HepG2 (cell line): ENCODE results near the gene NOTUM. TPM values are rescaled to one million over a fixed set of nuclear protein-coding genes. Genes with fewer than 3 reads are reported as not detected.
A peak's percentile ranks its signal among the peaks of the same experiment; 100 is the strongest.

ENCODE experiments used
- ETV5 ChIP-seq: IDR thresholded peaks from 2 replicates; pipeline ENCODE4 v1.6.1; 2018; ENCODE audit warnings: missing biosample characterization, missing genetic modification reagents, inconsistent platforms, borderline replicate concordance
- IKZF4 ChIP-seq: sonication (generic); formaldehyde crosslinking; IDR thresholded peaks from 2 replicates; pipeline ENCODE4 v1.5.1; 2020; ENCODE audit warnings: borderline replicate concordance, mild to moderate bottlenecking, low read depth, missing genetic modification reagents; ENCODE audit errors: not compliant biosample characterization
- MTA1 ChIP-seq: sonication (generic); formaldehyde crosslinking; IDR thresholded peaks from 2 replicates; pipeline ENCODE4 v1.4.0; 2020; ENCODE audit warnings: missing genetic modification reagents, mild to moderate bottlenecking, borderline replicate concordance
- ZNF20 ChIP-seq: sonication (generic); formaldehyde crosslinking; IDR thresholded peaks from 2 replicates; pipeline ENCODE4 v1.4.0; 2020; ENCODE audit warnings: mild to moderate bottlenecking, moderate library complexity, missing genetic modification reagents
- ZNF263 ChIP-seq: sonication (generic); formaldehyde crosslinking; IDR thresholded peaks from 2 replicates; pipeline ENCODE4 v1.4.0; 2020; ENCODE audit warnings: missing genetic modification reagents
- ZNF83 ChIP-seq: sonication (generic); formaldehyde crosslinking; IDR thresholded peaks from 2 replicates; pipeline ENCODE4 v1.4.0; 2020; ENCODE audit warnings: missing genetic modification reagents, mild to moderate bottlenecking, borderline replicate concordance
- polyA plus RNA-seq, 8 experiments: library from polyadenylated mRNA; depleted of rRNA in 3 of 8; stranded (reverse) in 7 of 8; unstranded in 1 of 8; fragments of >200 nt; fragmentation: Illumina TruSeq in 4 of 8; extraction: Trizol in 4 of 8; gene quantifications; 2 replicates each; pipeline versions ENCODE4 v1.2.1 to v1.2.3, GENCODE V29; 2011 to 2016; ENCODE audit warnings: low read depth in 4 of 8, missing spikeins in 1 of 8, mixed read lengths in 1 of 8; ENCODE audit not compliant: insufficient read depth in 1 of 8
- total RNA-seq, 5 experiments: library from RNA; depleted of rRNA; stranded (reverse); fragments of >200 nt; fragmentation: Illumina TruSeq; extraction: Trizol; gene quantifications; 2 replicates each; pipeline ENCODE4 v1.2.3, GENCODE V29; 2016; ENCODE audit warnings: low read depth in 1 of 5
- TF ChIP-seq, protein P1 (sequence below): sonication (generic); formaldehyde crosslinking; IDR thresholded peaks from 2 replicates; pipeline ENCODE4 v1.4.0; 2020; ENCODE audit warnings: missing genetic modification reagents
- TF ChIP-seq, protein P2 (sequence below): sonication (generic); formaldehyde crosslinking; conservative IDR thresholded peaks from 2 replicates; pipeline ENCODE4 v1.8.0; 2022; ENCODE audit warnings: mild to moderate bottlenecking, moderate library complexity, missing genetic modification reagents
- TF ChIP-seq, protein P3 (sequence below), 2 experiments: fragments of 450-650 bp in 1 of 2; sonication (generic) in 1 of 2; formaldehyde crosslinking in 1 of 2; IDR thresholded peaks; 2 replicates each; pipeline versions ENCODE4 v1.6.1 to v1.8.0; 2016 to 2022; ENCODE audit warnings: antibody characterized with exemption in 1 of 2, mild to moderate bottlenecking in 1 of 2, missing genetic modification reagents in 1 of 2

NOTUM gene
- total and polyA plus RNA-seq, 2 of the 13 experiments (the other 11 are each of a cell fraction or from before 2014, with no cell fraction given): 150 to 160 TPM

DNA sequence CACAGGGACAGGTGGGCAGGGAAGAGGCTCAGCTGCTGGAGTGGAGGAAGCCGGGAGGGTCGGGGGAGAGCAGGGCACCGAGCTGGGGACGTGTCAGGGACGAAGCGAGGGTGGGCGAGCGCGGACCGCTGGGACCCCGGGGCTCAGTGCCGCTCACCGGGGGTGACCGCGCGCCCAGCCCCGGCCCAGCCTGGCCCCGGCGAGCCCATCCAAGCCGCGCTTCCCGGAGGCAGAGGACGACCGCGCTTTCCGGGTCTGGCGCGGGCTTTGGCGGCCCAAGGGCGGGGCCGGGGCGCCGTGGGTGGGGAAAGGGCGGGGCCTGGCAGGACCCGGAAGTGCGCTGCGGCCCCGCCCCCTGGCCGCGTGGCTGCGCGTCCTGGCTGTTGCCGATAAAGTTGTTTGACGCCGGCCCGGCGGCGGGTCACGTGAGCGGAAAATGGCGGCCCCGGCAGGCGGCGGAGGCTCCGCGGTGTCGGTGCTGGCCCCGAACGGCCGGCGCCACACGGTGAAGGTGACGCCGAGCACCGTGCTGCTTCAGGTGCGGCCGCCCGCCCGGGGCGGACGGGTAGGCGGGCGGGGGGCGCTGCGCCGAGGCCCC is 16.3 kb upstream of the NOTUM start, which contains the start of gene ASPSCR1 (continued):
- TF ChIP-seq, protein P1, sequence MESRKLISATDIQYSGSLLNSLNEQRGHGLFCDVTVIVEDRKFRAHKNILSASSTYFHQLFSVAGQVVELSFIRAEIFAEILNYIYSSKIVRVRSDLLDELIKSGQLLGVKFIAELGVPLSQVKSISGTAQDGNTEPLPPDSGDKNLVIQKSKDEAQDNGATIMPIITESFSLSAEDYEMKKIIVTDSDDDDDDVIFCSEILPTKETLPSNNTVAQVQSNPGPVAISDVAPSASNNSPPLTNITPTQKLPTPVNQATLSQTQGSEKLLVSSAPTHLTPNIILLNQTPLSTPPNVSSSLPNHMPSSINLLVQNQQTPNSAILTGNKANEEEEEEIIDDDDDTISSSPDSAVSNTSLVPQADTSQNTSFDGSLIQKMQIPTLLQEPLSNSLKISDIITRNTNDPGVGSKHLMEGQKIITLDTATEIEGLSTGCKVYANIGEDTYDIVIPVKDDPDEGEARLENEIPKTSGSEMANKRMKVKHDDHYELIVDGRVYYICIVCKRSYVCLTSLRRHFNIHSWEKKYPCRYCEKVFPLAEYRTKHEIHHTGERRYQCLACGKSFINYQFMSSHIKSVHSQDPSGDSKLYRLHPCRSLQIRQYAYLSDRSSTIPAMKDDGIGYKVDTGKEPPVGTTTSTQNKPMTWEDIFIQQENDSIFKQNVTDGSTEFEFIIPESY (CRISPR knock-in tag): peak; percentile 43; the same call in 1 of the 2 replicates
- TF ChIP-seq ETV5 (CRISPR knock-in tag) (peak; percentile 59; the same call in 1 of the 2 replicates), ZNF20 (CRISPR knock-in tag) (peak; percentile 67; the same call in 1 of the 2 replicates), ZNF263 (CRISPR knock-in tag) (no peak; the same call in 1 of the 2 replicates), ZNF83 (CRISPR knock-in tag) (no peak), MTA1 (CRISPR knock-in tag) (no peak; the same call in 1 of the 2 replicates), IKZF4 (no peak)
- TF ChIP-seq, protein P2, sequence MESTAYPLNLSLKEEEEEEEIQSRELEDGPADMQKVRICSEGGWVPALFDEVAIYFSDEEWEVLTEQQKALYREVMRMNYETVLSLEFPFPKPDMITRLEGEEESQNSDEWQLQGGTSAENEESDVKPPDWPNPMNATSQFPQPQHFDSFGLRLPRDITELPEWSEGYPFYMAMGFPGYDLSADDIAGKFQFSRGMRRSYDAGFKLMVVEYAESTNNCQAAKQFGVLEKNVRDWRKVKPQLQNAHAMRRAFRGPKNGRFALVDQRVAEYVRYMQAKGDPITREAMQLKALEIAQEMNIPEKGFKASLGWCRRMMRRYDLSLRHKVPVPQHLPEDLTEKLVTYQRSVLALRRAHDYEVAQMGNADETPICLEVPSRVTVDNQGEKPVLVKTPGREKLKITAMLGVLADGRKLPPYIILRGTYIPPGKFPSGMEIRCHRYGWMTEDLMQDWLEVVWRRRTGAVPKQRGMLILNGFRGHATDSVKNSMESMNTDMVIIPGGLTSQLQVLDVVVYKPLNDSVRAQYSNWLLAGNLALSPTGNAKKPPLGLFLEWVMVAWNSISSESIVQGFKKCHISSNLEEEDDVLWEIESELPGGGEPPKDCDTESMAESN: peak; percentile 74
- TF ChIP-seq, protein P3, sequence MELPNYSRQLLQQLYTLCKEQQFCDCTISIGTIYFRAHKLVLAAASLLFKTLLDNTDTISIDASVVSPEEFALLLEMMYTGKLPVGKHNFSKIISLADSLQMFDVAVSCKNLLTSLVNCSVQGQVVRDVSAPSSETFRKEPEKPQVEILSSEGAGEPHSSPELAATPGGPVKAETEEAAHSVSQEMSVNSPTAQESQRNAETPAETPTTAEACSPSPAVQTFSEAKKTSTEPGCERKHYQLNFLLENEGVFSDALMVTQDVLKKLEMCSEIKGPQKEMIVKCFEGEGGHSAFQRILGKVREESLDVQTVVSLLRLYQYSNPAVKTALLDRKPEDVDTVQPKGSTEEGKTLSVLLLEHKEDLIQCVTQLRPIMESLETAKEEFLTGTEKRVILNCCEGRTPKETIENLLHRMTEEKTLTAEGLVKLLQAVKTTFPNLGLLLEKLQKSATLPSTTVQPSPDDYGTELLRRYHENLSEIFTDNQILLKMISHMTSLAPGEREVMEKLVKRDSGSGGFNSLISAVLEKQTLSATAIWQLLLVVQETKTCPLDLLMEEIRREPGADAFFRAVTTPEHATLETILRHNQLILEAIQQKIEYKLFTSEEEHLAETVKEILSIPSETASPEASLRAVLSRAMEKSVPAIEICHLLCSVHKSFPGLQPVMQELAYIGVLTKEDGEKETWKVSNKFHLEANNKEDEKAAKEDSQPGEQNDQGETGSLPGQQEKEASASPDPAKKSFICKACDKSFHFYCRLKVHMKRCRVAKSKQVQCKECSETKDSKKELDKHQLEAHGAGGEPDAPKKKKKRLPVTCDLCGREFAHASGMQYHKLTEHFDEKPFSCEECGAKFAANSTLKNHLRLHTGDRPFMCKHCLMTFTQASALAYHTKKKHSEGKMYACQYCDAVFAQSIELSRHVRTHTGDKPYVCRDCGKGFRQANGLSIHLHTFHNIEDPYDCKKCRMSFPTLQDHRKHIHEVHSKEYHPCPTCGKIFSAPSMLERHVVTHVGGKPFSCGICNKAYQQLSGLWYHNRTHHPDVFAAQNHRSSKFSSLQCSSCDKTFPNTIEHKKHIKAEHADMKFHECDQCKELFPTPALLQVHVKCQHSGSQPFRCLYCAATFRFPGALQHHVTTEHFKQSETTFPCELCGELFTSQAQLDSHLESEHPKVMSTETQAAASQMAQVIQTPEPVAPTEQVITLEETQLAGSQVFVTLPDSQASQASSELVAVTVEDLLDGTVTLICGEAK (IDR thresholded peaks at IDR 0.05): peak; percentile 99
- TF ChIP-seq, protein P3 (CRISPR knock-in tag; IDR thresholded peaks at IDR 0.05): peak; percentile 99
